NCI-H1417 (cell line): Measurements from ENCODE around the gene SOX13.
"Not testable (repeated sequence)": the region's sequence is repeated elsewhere in the genome, so short reads cannot be mapped to it uniquely, and the experiment has no call there.

Source experiments
- DNase-seq, 3 experiments: peaks; one replicate each; lab custom pipeline; 2025; lab: John Stamatoyannopoulos, UW

The SOX13 gene

GRCh38 chr1:204087181-204087892 lies 14.4 kb downstream of the SOX13 start:
- no peak for DNase-seq

- DNase-seq: no peak
Observed at GRCh38 chr1:204087893-204088528, 15.1 kb downstream of the SOX13 start.

GRCh38 chr1:204088596-204088995 lies 15.7 kb downstream of the SOX13 start:
- DNase-seq: peak in 1 of 3 experiments; percentile 50

DNA sequence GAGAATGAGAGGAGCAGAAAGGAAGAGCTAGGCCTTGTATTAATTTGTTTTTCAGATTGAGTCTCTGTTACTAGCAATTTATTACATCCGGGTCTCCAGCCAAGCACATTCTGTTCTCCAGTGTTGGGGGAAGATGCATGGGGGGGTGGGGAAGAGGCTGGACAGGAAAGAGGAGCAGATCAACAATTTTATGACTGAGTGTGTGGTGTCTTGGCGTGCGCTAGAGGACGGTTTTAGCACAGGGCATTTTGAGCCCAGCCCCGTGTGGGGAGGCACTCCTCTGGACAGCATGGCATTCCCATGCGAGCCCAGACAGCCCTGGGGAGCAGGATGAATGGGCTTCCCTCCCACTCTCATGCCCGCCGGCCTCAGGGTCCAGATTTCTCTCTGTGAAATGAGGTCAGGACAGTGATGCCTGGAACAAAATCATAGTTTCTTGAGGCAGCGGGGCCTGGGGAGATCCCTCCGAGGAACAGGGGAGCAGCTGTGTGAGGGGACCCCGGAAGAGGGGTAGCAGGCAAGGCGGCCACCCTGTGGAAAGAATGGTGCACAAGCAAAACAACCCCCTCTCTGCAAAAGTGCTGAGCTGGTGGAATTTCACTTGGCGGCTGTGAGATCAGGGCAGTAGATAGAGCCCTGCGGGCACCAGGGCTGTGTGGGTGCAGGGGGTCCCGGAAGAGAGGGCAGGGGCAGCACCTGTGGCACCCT lies 16.3 kb downstream of the SOX13 start:
- peak in 1 of 3 experiments; percentile 36 for DNase-seq

DNA sequence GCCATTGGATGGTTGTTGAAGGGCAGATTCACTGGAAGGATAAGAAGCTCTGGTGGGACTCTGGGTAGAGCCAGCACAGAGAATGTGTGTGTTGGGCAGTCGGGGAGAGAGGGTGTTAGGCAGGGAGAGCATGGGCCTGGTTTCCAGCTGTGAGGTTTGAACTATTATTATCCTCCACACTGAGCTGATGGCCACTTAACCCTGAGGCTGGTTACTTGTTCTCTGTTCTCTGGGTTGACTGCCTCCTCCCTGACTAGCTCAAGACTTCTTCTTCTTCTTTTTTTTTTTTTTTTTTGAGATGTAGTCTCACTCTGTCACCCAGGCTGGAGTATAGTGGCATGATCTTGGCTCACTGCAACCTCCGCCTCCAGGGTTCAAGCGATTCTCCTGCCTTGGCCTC lies 17.2 kb downstream of the SOX13 start:
- peak in 1 of 3 experiments; percentile 12 for DNase-seq

DNA sequence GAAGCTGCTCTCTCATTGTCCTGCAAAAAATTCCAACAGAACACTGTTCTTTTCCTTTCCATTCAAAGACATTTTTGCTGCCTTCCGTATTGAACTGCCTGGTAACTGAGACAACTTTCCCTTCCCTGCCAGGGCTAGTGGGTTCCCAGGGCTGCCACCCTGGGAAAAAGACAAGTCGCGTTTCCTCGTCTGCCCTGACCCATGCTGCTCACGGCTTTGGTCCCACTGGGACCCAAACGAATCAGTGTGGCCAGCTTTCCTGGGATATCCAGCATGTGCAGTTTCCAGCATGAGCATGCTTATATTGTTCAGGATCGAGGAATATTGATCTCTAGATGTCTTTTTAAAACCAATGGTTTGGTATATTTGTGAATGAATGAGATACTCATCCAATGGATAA lies 18.2 kb downstream of the SOX13 start:
- no peak for DNase-seq

DNA sequence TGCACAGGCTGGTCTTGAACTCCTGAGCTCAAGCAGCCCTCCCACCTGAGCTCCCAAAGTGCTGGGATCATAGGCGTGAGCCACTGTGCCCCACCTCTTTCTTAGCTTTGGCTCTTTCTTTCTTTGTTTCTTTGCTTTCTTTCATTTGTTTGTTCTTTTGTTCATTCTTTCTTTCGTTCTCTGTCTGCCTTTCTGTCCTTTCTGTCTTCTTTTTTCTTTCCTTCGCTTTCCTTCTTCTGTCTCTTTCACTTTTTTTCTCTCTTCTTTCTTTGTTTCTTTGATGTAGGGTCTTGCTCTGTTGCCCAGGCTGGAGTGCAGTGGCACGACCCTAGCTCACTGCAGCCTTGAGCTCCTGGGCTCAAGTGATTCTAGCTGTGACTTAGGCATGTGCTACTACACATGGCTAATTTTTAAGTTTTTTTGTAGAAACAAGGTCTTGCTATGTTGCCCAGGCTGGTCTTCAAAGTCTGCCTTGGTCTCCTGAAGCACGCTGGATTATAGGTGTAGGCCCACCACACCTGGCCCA lies 18.9 kb downstream of the SOX13 start:
- no peak for DNase-seq

- no peak for DNase-seq
Observed at GRCh38 chr1:204092632-204093420, 19.9 kb downstream of the SOX13 start.

DNA sequence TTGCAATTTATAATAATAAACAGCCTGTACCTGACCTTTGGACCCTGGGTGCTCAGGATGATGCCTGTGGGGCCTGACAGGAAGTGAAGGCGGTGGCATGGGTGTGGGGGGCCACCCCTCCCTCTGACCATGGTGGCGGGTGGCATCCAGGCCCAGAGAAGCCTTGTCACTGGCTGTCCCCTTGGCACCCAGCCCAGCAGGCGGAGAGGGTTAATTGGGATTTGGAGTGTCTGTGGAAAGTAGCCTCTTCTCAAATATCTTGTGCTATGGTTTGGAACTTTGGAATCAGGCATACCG lies 20.5 kb downstream of the SOX13 start:
- peak; percentile 42 to 77 (median 55) for DNase-seq

DNA sequence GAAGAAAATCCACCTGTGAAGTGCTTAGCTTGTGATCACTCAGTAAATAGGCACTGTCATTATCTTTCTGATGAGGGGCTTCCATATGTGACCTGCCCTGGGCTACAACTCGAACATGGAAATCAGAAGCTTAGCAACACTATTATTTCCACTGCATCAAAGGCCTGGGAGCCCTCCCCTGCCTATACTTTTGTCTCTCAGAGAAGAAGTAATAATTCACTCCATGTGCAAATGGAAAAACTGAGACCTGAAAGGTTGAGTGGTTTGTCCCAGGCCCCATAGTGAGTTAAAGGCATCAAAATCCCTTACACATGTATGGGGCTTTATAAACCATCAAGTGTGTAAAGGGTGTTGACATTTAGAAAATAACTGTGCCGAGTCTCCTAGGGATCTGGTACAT lies 20.9 kb downstream of the SOX13 start:
- peak in 1 of 3 experiments; percentile 73 for DNase-seq

DNA sequence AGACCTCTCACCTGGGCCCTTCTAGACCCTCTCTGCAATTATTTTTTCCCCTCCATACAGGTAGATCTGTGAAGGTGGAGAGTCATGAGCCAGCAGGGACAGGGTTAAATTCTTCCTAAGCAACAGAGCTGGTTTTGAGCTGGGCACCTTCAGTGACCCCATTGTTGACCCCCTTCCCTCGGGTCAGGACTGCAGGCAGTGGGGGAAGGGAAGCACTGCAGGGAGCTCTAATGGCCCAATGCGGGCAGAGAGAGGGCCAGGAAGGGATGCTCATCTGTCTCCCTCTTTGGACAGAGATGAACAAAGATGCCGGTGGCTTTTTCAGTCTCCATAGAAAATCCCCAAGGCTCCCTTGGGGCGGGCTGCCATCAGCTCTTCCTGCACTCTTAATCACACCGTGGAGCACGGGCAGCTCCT lies 21.4 kb downstream of the SOX13 start:
- DNase-seq: peak in 1 of 3 experiments; percentile 32

DNA sequence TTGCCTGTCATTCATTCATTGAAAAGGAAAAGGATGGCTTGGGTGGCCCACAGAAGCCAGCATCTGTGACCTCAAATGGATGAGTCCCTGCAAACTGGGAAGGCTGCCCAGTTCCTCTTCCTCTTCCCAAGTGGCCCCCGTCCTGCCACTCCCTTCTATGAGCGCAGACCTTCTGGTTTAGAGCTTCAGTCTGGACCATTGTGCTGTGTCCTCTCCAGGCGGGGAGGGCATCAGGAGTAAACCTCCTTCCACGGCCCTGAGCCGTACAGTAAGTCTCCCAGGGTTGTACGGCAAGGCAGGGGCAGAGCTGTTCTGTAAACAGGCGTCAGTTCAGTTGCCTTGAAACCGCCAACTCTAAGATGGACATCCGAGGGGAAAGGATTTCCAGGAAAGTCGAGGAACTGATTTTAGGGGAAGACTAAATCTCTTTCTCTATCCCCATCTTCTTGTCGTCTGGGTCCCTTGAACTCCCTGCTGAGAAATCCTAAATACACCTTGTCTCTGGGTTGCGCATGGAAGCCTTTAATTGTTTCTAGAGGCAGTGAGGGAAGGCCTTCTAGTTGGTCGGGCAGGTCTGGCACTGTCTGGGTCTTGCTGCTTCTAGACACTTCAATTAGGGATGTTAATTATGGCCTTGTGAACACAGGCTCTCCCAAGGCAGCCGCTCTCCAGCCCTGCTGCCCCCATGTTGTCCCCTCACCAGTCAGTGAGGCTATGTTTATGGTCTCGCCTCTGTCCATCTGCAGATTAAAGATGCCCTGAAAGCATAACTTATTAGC lies 22.1 kb downstream of the SOX13 start:
- DNase-seq: peak in 2 of 3 experiments; percentile 73 to 91

DNA sequence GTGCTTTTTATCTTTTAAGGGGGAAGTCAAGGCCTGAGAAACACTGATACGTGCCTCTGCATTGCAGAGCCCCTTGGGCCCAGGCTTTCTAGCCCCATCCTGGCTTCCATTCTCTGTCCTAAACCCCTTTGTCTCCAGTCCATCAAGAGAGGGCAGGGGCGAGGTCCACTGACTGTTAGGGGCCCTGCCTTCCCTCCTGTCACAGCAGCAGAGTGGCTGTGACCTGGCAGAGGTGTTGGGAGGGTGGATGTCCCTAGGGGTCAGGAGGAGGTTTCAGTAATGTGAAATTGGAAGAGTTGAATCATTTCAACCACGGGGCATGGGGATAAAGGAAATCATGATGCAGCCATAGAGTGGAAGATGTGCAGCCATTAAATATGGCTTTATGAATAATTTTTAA lies 24.0 kb downstream of the SOX13 start:
- DNase-seq: no peak

DNA sequence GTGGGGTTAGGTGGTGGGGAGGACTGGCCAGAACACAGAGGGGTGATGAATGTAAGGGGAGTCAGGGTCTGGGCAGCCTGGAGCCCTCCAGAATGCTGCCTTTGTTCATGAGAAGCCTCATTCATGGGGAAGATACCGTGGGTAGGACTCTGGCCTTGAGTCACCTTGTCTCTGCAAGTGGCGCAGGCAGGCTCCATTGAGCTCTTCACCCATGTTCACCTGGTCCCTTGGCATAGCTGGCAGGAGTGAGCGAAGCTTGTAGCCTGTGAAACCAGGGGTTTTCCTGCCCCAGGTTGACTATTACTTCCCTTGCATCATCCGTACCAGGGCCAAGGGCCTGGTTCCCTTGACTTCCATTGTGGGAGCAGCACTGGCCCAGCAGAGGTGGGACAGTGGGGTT lies 25.8 kb downstream of the SOX13 start:
- DNase-seq: no peak

GRCh38 chr1:204099754-204100153 lies 26.8 kb downstream of the SOX13 start:
- not testable (repeated sequence) for DNase-seq

DNA sequence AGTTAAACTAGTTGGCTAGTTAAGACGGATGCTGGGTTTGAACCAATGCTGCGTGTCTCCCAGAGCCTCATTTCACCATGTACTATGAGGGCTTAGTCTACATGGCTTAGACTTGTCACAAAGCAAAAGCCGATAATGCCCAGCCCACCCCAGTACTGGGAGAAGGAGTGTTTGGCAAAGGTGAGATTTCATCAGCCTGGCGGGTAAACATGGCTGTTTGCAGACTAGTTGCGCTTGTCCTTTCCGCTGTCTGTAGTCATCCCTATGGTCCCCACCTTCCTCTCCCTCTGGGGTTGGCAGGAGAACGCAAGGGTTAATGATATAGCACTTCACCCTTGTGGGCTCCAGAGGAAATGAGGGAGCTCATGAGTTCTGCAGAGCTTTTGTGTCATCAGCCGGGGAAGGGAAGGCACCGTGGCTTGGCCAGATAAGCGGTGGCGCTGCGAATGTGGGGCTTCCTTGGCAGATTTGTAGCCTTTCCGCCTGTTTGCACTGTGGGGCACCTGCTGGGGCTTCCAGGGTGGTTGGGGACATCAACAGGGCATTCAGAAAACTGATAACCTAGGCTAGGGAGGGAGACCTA lies 29.2 kb downstream of the SOX13 start:
- peak in 2 of 3 experiments; percentile 73 to 76 for DNase-seq

- peak in 2 of 3 experiments; percentile 42 to 64 for DNase-seq
Observed at GRCh38 chr1:204102739-204103430, 30.0 kb downstream of the SOX13 start.

DNA sequence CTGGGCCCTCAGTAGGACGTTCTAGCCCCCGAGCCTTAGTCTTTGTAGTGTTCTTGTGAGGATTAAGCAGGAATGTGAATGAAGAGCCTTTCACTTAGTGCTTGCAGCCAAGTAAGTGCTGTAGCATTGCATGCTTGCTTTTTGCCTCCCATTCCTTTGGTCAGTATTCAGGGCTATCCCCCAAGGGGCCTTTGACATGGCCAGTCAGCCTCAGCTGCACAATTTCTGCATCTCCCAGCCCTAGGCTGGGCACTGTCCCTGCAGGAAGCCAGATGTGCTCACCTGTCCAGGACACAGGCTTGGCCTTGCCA lies 30.5 kb downstream of the SOX13 start:
- DNase-seq: no peak

- DNase-seq: no peak
Observed at GRCh38 chr1:204104331-204105130, 31.6 kb downstream of the SOX13 start.

DNA sequence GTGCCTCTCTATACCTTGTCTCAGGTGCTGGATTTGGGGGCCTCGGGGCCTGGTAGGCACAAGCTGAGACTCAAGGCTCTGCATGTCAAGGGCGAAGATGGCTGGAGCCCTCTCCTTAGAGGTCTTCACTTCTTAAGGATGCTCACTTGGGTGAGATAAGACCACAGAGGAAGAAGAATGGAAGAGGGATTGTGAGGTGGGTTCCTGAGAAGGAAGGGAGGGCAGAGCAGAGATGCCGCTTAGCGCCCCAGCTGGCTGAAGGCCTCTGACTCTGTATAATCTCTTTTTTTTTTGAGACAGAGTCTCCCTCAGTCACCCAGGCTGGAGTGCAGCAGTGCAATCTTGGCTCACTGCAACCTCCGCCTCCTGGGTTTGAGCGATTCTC lies 32.2 kb downstream of the SOX13 start:
- DNase-seq: no peak
